HepG2 (cell line): ENCODE results near the gene TM4SF1. TPM values are rescaled to one million over a fixed set of nuclear protein-coding genes. Genes with fewer than 3 reads are reported as not detected.

Experiments used
- CHD2 ChIP-seq: IDR thresholded peaks from 2 replicates; pipeline ENCODE4 v1.6.1; 2011; ENCODE audit warnings: low read depth, low read length, improper control_type of control experiment
- GPBP1L1 ChIP-seq: sonication (generic); formaldehyde crosslinking; IDR thresholded peaks from 2 replicates; pipeline ENCODE4 v1.5.0; 2020; ENCODE audit warnings: mild to moderate bottlenecking, missing genetic modification reagents
- REST ChIP-seq, 2 experiments: IDR thresholded peaks; 2 replicates each; pipeline ENCODE4 v1.6.1; 2011 to 2012; ENCODE audit warnings: low read length in 2 of 2, borderline replicate concordance in 1 of 2, low read depth in 1 of 2, mild to moderate bottlenecking in 1 of 2, moderate library complexity in 1 of 2
- TSC22D2 ChIP-seq: sonication (generic); formaldehyde crosslinking; IDR thresholded peaks from 2 replicates; pipeline ENCODE4 v1.5.1; 2020; ENCODE audit warnings: missing genetic modification reagents, mild to moderate bottlenecking, borderline replicate concordance
- ZNF460 ChIP-seq: sonication (generic); formaldehyde crosslinking; IDR thresholded peaks from 2 replicates; pipeline ENCODE4 v1.5.1; 2020; ENCODE audit warnings: missing genetic modification reagents, mild to moderate bottlenecking, borderline replicate concordance
- ZSCAN31 ChIP-seq: sonication (generic); formaldehyde crosslinking; IDR thresholded peaks from 2 replicates; pipeline ENCODE4 v1.5.0; 2020; ENCODE audit warnings: low read depth, mild to moderate bottlenecking, missing genetic modification reagents
- polyA plus RNA-seq, 8 experiments: library from polyadenylated mRNA; depleted of rRNA in 3 of 8; stranded (reverse) in 7 of 8; unstranded in 1 of 8; fragments of >200 nt; fragmentation: Illumina TruSeq in 4 of 8; extraction: Trizol in 4 of 8; gene quantifications; 2 replicates each; pipeline versions ENCODE4 v1.2.1 to v1.2.3, GENCODE V29; 2011 to 2016; ENCODE audit warnings: low read depth in 4 of 8, missing spikeins in 1 of 8, mixed read lengths in 1 of 8; ENCODE audit not compliant: insufficient read depth in 1 of 8
- total RNA-seq, 5 experiments: library from RNA; depleted of rRNA; stranded (reverse); fragments of >200 nt; fragmentation: Illumina TruSeq; extraction: Trizol; gene quantifications; 2 replicates each; pipeline ENCODE4 v1.2.3, GENCODE V29; 2016; ENCODE audit warnings: low read depth in 1 of 5
- TF ChIP-seq, protein P1 (sequence below): sonication (generic); formaldehyde crosslinking; conservative IDR thresholded peaks from 2 replicates; pipeline ENCODE4 v1.4.0; 2020; ENCODE audit warnings: missing genetic modification reagents
- TF ChIP-seq, protein P2 (sequence below): sonication (generic); formaldehyde crosslinking; IDR thresholded peaks from 2 replicates; pipeline ENCODE4 v1.4.0; 2020; ENCODE audit warnings: missing genetic modification reagents
- TF ChIP-seq, protein P3 (sequence below): sonication (generic); formaldehyde crosslinking; IDR thresholded peaks from 2 replicates; pipeline ENCODE4 v1.8.0; 2022; ENCODE audit warnings: mild to moderate bottlenecking, missing genetic modification reagents
- TF ChIP-seq, protein P4 (sequence below): sonication (generic); formaldehyde crosslinking; IDR thresholded peaks from 2 replicates; pipeline ENCODE4 v1.4.0; 2020; ENCODE audit warnings: missing genetic modification reagents

TM4SF1 gene
- total and polyA plus RNA-seq, 2 of the 13 experiments (the other 11 are each of a cell fraction or from before 2014, with no cell fraction given), result 431 to 1,359 TPM

GRCh38 chr3:149375501-149376196, 1.8 kb downstream of the TM4SF1 start (continued):
- TF ChIP-seq ZNF460 (CRISPR knock-in tag) (no peak), CHD2 (no peak), GPBP1L1 (no peak), ZSCAN31 (CRISPR knock-in tag) (no peak), REST (IDR thresholded peaks at IDR 0.05; ENCODE audit: borderline replicate concordance in 1 of 2, low read depth in 1 of 2, low read length in 2 of 2) (peak in 1 of 2 experiments; percentile 34; a peak in 1 of 4 replicates), TSC22D2 (CRISPR knock-in tag) (no peak)
- TF ChIP-seq, protein P1, sequence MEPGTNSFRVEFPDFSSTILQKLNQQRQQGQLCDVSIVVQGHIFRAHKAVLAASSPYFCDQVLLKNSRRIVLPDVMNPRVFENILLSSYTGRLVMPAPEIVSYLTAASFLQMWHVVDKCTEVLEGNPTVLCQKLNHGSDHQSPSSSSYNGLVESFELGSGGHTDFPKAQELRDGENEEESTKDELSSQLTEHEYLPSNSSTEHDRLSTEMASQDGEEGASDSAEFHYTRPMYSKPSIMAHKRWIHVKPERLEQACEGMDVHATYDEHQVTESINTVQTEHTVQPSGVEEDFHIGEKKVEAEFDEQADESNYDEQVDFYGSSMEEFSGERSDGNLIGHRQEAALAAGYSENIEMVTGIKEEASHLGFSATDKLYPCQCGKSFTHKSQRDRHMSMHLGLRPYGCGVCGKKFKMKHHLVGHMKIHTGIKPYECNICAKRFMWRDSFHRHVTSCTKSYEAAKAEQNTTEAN (CRISPR knock-in tag), result no peak
- TF ChIP-seq, protein P2, sequence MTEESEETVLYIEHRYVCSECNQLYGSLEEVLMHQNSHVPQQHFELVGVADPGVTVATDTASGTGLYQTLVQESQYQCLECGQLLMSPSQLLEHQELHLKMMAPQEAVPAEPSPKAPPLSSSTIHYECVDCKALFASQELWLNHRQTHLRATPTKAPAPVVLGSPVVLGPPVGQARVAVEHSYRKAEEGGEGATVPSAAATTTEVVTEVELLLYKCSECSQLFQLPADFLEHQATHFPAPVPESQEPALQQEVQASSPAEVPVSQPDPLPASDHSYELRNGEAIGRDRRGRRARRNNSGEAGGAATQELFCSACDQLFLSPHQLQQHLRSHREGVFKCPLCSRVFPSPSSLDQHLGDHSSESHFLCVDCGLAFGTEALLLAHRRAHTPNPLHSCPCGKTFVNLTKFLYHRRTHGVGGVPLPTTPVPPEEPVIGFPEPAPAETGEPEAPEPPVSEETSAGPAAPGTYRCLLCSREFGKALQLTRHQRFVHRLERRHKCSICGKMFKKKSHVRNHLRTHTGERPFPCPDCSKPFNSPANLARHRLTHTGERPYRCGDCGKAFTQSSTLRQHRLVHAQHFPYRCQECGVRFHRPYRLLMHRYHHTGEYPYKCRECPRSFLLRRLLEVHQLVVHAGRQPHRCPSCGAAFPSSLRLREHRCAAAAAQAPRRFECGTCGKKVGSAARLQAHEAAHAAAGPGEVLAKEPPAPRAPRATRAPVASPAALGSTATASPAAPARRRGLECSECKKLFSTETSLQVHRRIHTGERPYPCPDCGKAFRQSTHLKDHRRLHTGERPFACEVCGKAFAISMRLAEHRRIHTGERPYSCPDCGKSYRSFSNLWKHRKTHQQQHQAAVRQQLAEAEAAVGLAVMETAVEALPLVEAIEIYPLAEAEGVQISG (CRISPR knock-in tag), result 0 out of 2 replicates have a peak, but pooled peaks have one; percentile 32
- TF ChIP-seq, protein P3, sequence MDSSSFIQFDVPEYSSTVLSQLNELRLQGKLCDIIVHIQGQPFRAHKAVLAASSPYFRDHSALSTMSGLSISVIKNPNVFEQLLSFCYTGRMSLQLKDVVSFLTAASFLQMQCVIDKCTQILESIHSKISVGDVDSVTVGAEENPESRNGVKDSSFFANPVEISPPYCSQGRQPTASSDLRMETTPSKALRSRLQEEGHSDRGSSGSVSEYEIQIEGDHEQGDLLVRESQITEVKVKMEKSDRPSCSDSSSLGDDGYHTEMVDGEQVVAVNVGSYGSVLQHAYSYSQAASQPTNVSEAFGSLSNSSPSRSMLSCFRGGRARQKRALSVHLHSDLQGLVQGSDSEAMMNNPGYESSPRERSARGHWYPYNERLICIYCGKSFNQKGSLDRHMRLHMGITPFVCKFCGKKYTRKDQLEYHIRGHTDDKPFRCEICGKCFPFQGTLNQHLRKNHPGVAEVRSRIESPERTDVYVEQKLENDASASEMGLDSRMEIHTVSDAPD (CRISPR knock-in tag), result 0 out of 2 replicates have a peak, but pooled peaks have one; percentile 46
- TF ChIP-seq, protein P4, sequence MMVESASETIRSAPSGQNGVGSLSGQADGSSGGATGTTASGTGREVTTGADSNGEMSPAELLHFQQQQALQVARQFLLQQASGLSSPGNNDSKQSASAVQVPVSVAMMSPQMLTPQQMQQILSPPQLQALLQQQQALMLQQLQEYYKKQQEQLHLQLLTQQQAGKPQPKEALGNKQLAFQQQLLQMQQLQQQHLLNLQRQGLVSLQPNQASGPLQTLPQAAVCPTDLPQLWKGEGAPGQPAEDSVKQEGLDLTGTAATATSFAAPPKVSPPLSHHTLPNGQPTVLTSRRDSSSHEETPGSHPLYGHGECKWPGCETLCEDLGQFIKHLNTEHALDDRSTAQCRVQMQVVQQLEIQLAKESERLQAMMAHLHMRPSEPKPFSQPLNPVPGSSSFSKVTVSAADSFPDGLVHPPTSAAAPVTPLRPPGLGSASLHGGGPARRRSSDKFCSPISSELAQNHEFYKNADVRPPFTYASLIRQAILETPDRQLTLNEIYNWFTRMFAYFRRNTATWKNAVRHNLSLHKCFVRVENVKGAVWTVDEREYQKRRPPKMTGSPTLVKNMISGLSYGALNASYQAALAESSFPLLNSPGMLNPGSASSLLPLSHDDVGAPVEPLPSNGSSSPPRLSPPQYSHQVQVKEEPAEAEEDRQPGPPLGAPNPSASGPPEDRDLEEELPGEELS (CRISPR knock-in tag), result peak; percentile 26; the same call in 1 of the 2 replicates
